GM18951 (cell line): ENCODE data around the gene RNU6-9.

Experiments used
- POLR2A ChIP-seq: IDR thresholded peaks from 4 replicates; pipeline ENCODE4 v1.6.1; 2011; ENCODE audit warnings: mild to moderate bottlenecking; ENCODE audit not compliant: insufficient read length, insufficient read depth; ENCODE audit errors: extremely low read depth
- in situ Hi-C: fragments of 300-500 bp; cut with MboI; formaldehyde crosslinking; loops from one replicate; pipeline ENCODE4 v1.12.0; 2022; ENCODE audit warnings: low sequenced_read_pairs, mixed read lengths, inconsistent platforms; ENCODE audit not compliant: unreplicated experiment

The RNU6-9 gene

GRCh38 chr19:927351-927779, 34.1 kb downstream of the RNU6-9 start:
- TF ChIP-seq POLR2A, result no peak
- in situ Hi-C loops, result loop anchor here (10.0 kb wide), 1 partner anchor 163 kb away; no protein-coding TSS in a partner anchor

GRCh38 chr19:927780-928401, 34.6 kb downstream of the RNU6-9 start:
- no peak for TF ChIP-seq POLR2A
- in situ Hi-C loops, result loop anchor here (10.0 kb wide), 1 partner anchor 163 kb away; no protein-coding TSS in a partner anchor

GRCh38 chr19:928471-929202, 35.4 kb downstream of the RNU6-9 start:
- no peak for TF ChIP-seq POLR2A
- in situ Hi-C loops, result loop anchor here (10.0 kb wide), 1 partner anchor 164 kb away; no protein-coding TSS in a partner anchor

DNA sequence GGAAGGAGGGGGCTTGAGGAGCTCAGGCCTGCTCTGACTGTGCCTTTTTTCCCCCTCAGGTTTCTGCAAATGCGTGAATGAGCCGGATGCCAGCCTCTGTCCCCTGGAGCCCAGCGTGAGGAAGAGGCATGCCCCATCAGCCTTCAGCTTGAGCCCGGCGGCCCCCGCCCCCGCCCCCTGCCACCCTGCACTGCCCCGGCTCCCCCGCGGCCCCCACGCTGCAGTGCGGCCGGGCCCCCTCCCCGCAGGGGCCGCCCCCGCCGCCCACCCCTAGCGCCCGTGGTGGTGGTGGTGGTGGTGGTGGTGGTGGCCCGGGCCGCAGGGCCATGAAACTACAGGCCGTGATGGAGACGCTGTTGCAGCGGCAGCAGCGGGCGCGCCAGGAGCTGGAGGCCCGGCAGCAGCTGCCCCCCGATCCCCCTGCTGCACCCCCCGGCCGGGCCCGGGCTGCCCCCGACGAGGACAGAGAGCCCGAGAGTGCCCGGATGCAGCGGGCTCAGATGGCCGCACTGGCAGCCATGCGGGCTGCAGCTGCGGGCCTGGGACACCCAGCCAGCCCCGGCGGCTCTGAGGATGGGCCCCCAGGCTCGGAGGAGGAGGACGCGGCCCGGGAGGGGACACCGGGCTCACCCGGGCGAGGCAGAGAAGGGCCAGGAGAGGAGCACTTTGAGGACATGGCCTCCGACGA, 36.1 kb downstream of the RNU6-9 start:
- TF ChIP-seq POLR2A, result no peak
- in situ Hi-C loops, result loop anchor here (10.0 kb wide), 1 partner anchor 165 kb away; no protein-coding TSS in a partner anchor

DNA sequence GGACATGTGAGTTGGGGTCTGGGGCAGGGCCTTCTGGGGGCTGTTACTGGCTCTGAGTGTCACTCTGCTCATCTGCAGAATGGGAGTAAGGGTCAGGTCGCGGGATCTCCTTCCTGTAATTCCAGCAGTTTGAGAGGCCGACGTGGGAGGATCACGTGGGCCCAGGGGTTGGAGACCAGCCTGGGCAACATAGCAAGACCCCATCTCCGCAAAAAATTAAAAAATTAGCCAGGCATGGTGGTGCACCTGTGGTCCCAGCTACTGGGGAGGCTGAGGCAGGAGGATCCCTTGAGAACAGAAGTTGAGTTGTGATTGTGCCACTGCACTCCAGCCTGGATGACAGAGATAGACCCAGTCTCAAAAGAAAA, 36.6 kb downstream of the RNU6-9 start:
- in situ Hi-C loops, result loop anchor here (10.0 kb wide), 1 partner anchor 165 kb away; no protein-coding TSS in a partner anchor
- TF ChIP-seq POLR2A, result no peak

DNA sequence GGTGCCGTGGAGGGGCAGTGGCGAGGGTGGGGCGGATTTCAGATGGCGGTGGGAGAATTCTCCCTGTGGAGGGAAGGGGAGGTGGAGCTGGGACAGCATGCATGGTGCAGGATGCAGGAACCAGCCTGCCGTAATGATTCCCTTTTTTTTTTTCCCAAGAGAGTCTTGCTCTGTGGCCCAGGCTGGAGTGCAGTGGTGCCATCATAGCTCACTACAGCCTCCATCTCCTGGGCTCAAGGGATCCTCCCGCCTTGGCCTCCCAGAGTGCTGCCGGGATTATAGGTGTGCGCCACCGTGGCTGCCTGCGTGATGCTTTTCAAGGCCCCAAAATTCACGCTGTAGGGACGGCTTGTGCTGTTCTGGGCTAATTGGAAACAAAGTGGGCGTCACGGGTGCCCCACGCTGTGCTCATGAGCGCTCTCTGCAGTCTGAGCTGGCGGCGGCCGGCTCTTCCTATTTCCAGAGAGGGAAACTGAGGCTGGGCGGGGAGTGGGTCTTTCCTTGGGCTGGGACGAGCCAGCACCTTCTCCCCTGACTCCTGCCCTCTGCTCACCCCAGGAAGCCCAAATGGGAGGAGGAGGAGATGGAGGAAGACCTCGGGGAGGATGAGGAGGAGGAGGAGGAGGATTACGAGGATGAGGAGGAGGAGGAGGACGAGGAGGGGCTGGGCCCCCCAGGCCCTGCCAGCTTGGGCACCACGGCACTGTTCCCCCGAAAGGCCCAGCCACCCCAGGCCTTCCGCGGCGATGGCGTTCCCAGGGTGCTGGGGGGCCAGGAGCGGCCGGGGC, 38.8 kb downstream of the RNU6-9 start:
- in situ Hi-C loops, result no loop called here
- TF ChIP-seq POLR2A, result no peak

DNA sequence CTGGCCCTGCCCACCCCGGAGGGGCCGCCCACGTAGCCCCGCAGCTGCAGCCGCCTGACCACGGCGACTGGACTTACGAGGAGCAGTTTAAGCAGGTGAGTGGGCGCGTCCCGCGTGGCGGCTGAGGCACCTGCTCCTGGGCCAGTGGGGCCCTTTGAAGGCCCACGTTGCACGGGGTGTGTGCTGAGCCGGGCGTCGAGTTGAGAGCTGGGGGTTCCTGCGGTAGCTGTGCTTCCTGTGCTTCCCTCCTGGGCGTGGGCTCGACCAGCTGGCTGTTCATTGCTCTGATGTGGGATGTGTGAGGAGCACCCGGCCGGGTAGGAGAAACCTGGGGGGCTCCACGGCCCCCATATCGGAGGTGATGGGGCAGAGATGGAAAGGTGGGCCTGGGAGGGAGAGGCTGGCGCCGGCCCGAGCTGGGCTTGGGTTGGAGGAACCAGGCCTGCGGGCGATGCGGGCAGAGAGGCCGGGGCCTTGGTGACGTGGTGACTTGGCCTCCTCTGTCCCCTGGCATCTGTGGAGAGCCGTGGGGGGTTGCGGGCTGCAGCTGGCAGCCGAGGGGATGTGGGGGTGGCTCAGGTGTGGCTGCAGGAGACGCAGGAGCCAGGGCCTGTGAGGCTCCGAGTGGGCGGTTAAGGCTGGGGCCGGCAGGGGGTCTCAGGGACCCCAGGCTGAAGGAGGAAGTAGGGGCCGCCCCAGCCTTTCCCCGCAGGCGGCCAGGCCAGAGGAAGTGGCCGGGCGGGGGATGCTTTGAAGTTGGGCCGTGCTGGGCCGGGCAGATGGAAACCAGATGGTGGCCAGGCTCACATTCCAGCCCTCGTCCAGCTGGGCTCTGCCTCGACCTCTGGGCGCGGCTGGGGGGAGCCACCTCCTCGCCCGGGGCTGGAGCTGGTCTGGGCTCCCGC, 39.6 kb downstream of the RNU6-9 start:
- in situ Hi-C loops, result no loop called here
- no peak for TF ChIP-seq POLR2A

DNA sequence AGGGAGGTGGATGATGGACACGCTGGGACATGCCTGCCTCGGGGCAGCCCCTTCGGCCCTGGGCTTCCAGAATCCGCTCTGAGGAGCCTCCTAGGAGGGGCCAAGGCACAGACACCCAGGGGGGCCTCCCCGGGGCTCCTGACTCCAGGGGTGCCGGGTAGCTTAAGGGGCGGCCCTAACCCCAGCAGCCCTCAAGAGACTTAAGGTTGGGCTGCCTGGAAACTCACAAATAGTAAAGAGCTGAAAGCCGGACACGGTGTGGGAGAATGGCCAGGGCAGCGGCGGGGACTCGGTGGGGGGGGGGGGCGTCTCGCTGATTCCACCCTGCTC, 40.2 kb downstream of the RNU6-9 start:
- TF ChIP-seq POLR2A, result no peak
- in situ Hi-C loops, result no loop called here

DNA sequence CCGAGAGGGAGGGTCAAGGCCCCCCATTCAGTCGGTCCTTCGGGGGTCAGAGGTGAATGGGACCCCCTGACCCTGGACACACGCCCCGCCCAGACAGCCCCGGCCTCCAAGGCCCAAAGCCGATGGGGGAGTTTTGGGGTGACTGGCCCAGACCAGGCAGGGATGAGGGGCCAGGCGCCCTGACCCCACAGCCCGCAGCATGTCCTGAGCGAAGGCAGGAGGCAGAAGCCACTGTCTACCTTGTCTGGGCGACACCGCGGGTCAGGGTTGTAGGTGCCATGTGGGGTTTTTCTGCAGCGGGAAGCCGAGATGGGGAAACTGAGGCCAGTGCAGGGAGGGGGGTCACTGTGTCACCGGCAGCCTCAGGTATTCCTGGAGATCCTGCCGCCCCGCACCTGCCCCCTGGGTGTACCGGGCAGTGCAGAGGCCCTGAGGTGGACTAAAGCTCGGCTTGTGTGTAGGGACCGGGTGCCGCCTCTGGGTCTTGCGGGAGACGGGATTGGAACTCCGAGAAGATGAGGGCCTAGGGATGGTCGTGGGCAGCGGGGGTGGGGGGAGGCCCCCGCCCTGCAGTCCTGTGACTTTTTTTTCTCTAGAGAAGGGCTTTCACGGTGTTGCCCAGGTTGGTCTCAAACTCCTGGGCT, 41.0 kb downstream of the RNU6-9 start:
- in situ Hi-C loops, result no loop called here
- TF ChIP-seq POLR2A, result no peak

DNA sequence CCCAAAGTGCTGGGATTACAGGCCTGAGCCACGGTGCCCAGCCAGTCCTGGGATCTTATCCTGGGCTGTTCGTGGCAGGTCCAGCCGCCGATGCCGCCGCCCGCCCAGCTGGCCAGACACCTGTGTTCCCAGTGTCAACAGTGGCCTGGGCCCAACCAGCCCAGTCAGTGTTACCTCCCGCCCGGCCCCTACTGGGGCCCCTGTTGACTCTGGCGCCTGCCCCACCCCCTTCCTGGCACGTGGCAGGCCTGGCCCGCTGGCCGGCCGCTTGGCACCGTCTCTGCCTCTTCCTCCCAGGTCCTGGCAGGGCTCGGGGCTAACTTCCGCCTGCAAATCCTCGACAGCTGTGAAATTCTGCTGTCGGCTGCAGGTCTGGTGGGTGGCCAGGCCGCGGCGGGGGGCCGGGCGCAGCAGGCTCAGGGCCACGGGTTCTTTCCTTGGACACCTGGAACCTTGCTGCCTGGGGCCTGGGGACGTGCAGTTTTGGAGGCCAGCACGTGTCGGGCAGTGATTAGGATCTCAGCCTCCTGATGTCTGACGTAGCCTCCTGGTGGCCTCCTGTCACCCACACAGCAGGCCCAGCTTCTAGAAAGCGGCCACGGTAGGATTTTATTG, 41.7 kb downstream of the RNU6-9 start:
- no peak for TF ChIP-seq POLR2A
- in situ Hi-C loops, result no loop called here

DNA sequence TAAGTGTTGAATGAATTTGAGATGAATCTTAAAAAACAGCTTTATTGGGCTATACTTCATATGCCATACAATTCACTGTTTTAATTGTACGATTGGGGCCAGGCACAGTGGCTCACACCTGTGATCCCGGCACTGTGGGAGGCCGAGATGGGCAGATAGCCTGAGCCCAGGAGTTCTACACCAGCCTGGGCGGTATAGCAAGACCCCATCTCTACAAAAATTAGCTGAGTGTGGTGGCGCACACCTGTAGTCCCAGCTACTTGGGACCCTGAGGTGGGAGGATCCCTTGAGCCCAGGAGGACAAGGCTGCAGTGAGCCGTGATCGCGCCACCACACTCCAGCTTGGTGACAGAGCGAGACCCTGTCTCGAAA, 42.9 kb downstream of the RNU6-9 start:
- TF ChIP-seq POLR2A, result no peak
- in situ Hi-C loops, result no loop called here
